ENCODE results near the gene COL6A2.

GRCh38 chr21:46114963-46115362 is 17.1 kb downstream of the COL6A2 start:
- TF ChIP-seq EZH2phosphoT487 (IDR thresholded peaks at IDR 0.05) (no peak), CTCF (IDR thresholded peaks at IDR 0.05) (no peak), EZH2 (IDR thresholded peaks at IDR 0.05) (no peak)

All from neural progenitor cell (in vitro differentiated cells).